ENCODE results near the gene MAP3K7.

DNA sequence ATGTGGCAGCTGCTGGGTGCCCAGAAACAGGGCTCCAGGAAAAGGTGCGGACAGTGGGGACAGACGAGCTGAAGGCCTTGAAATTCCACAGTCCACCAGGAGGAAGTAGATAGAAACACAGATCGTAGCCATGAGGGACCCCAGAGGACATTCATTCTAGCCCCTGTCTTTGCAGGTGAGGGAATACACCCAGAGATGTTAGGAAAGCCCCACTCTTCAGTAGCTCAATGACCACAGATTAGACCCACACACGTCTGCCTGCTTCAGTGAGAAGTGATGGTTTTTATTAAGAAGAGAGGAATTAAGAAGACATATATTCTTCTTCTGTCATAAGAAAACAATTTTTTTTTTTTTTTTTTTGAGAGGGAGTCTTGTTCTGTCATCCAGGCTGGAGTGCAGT lies 123.0 kb downstream of the MAP3K7 start:
- TF ChIP-seq SP1 (IDR thresholded peaks at IDR 0.05; ENCODE audit: low read depth, low read length) (no peak), BCL11A (IDR thresholded peaks at IDR 0.05; ENCODE audit: low read depth in 2 of 2, low read length in 2 of 2) (no peak), POLR2AphosphoS5 (IDR thresholded peaks at IDR 0.05; ENCODE audit: low read depth, low read length) (no peak), EP300 (IDR thresholded peaks at IDR 0.05; ENCODE audit: borderline replicate concordance in 1 of 2, low read depth in 2 of 2, low read length in 2 of 2) (no peak), MAX (IDR thresholded peaks at IDR 0.05) (no peak), EZH2 (IDR thresholded peaks at IDR 0.05; ENCODE audit: low read depth, low read length, severe bottlenecking) (no peak), POLR2A (IDR thresholded peaks at IDR 0.05; ENCODE audit: control extremely low read depth in 1 of 2, low read depth in 2 of 2, low read length in 2 of 2) (no peak), SRF (IDR thresholded peaks at IDR 0.05; ENCODE audit: low read depth, low read length) (no peak), SAP30 (IDR thresholded peaks at IDR 0.05; ENCODE audit: insufficient read depth, insufficient replicate concordance, low read length) (no peak), GABPA (IDR thresholded peaks at IDR 0.05; ENCODE audit: borderline replicate concordance, insufficient read depth, low read length) (no peak), USF2 (IDR thresholded peaks at IDR 0.05; ENCODE audit: low read length) (no peak)
- TF ChIP-seq, protein P1, sequence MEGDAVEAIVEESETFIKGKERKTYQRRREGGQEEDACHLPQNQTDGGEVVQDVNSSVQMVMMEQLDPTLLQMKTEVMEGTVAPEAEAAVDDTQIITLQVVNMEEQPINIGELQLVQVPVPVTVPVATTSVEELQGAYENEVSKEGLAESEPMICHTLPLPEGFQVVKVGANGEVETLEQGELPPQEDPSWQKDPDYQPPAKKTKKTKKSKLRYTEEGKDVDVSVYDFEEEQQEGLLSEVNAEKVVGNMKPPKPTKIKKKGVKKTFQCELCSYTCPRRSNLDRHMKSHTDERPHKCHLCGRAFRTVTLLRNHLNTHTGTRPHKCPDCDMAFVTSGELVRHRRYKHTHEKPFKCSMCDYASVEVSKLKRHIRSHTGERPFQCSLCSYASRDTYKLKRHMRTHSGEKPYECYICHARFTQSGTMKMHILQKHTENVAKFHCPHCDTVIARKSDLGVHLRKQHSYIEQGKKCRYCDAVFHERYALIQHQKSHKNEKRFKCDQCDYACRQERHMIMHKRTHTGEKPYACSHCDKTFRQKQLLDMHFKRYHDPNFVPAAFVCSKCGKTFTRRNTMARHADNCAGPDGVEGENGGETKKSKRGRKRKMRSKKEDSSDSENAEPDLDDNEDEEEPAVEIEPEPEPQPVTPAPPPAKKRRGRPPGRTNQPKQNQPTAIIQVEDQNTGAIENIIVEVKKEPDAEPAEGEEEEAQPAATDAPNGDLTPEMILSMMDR (IDR thresholded peaks at IDR 0.05; ENCODE audit: control extremely low read depth in 1 of 3, insufficient read depth in 1 of 3, low read depth in 1 of 3, low read length in 3 of 3): no peak

Measured in H1 (cell line).